Activated naive CD4-positive, alpha-beta T cell treated with Interleukin-2 at 50 U/mL for 16 hours (primary cell): ENCODE measurements around the gene DTL.

Experiments
- DNase-seq: peaks from one replicate; pipeline ENCODE4 v3.0.0-alpha.2; 2020

The DTL gene

GRCh38 chr1:212035835-212036605, 472 bp downstream of the DTL start:
- DNase-seq = no peak

- DNase-seq = no peak
These were observed 2.4 kb downstream of the DTL start for GRCh38 chr1:212037900-212038299.

GRCh38 chr1:212039622-212040021, 4.1 kb downstream of the DTL start:
- DNase-seq = no peak

- DNase-seq = no peak
These were observed 5.3 kb downstream of the DTL start for GRCh38 chr1:212040629-212041412.

- DNase-seq = no peak
These were observed 6.9 kb downstream of the DTL start for GRCh38 chr1:212042436-212042835.

- DNase-seq = no peak
These were observed 9.3 kb downstream of the DTL start for GRCh38 chr1:212044851-212045250.

GRCh38 chr1:212045981-212046380, 10.4 kb downstream of the DTL start:
- DNase-seq = no peak

GRCh38 chr1:212053993-212054392, 18.4 kb downstream of the DTL start:
- no peak for DNase-seq

- no peak for DNase-seq
These were observed 19.8 kb downstream of the DTL start for GRCh38 chr1:212055333-212055732.

GRCh38 chr1:212060632-212061472, 25.3 kb downstream of the DTL start:
- DNase-seq = no peak

GRCh38 chr1:212062832-212063438, 27.4 kb downstream of the DTL start:
- no peak for DNase-seq

GRCh38 chr1:212067787-212068186, 32.2 kb downstream of the DTL start:
- no peak for DNase-seq

GRCh38 chr1:212070720-212071302, 35.3 kb downstream of the DTL start:
- DNase-seq = no peak

- no peak for DNase-seq
These were observed 36.5 kb downstream of the DTL start for GRCh38 chr1:212072047-212072446.

GRCh38 chr1:212073490-212073889, 37.9 kb downstream of the DTL start:
- DNase-seq = no peak

- no peak for DNase-seq
These were observed 38.8 kb downstream of the DTL start for GRCh38 chr1:212074313-212074712.

- no peak for DNase-seq
These were observed 39.3 kb downstream of the DTL start for GRCh38 chr1:212074856-212075255.

GRCh38 chr1:212077028-212077427, 41.5 kb downstream of the DTL start:
- no peak for DNase-seq

- no peak for DNase-seq
These were observed 43.3 kb downstream of the DTL start for GRCh38 chr1:212078826-212079225.

GRCh38 chr1:212082765-212083406, 47.3 kb downstream of the DTL start:
- DNase-seq = no peak

GRCh38 chr1:212089560-212090163, 54.1 kb downstream of the DTL start:
- no peak for DNase-seq
